ENCODE measurements around the gene TEX29.

GRCh38 chr13:111322916-111323331, 2.5 kb downstream of the TEX29 start:
- no peak for TF ChIP-seq CTCF (IDR thresholded peaks at IDR 0.05)
- no peak for TF ChIP-seq POLR2A (IDR thresholded peaks at IDR 0.05)
- TF ChIP-seq EP300 (IDR thresholded peaks at IDR 0.05) = no peak
